T-helper 1 cell (primary cell): ENCODE measurements around the gene S100A6.

ENCODE experiments used
- DNase-seq, 5 donors: peaks; one replicate each; pipeline ENCODE4 v3.0.0-alpha.2; 2012 to 2020

Gene S100A6

GRCh38 chr1:153493343-153493960, 42.3 kb downstream of the S100A6 start:
- no peak for DNase-seq

GRCh38 chr1:153490272-153491051, 45.3 kb downstream of the S100A6 start:
- DNase-seq: no peak

GRCh38 chr1:153488731-153489130, 47.1 kb downstream of the S100A6 start:
- DNase-seq: no peak

- DNase-seq: no peak
Observed at GRCh38 chr1:153487707-153488106, 48.1 kb downstream of the S100A6 start.

- DNase-seq: no peak
Observed at GRCh38 chr1:153485863-153486262, 49.9 kb downstream of the S100A6 start.
